ENCODE results near the gene SGIP1.
"Not testable (repeated sequence)": the region's sequence is repeated elsewhere in the genome, so short reads cannot be mapped to it uniquely, and the experiment has no call there.

SGIP1 gene

DNA sequence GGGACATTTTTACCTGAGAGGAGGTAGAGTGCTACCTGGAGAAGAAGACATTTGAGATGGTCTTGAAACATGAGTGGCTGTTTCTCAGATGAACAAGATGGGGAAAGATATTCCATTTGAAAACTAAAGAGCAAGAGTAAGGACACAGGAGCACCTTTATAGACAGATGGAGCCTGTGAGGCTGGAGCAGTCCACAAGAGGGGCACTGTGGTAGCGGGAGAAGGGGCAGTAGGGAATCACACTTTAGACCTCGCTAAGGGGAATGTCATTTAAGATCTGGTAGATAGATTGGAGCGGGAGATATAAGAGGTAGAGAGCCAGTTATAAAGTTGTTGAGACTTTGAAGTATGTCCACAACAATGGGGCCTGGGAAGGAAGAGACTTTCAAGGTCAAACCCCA lies 241.7 kb downstream of the SGIP1 start:
- DNase-seq (ENCODE audit: low read depth), result no peak
- TF ChIP-seq, protein P1, sequence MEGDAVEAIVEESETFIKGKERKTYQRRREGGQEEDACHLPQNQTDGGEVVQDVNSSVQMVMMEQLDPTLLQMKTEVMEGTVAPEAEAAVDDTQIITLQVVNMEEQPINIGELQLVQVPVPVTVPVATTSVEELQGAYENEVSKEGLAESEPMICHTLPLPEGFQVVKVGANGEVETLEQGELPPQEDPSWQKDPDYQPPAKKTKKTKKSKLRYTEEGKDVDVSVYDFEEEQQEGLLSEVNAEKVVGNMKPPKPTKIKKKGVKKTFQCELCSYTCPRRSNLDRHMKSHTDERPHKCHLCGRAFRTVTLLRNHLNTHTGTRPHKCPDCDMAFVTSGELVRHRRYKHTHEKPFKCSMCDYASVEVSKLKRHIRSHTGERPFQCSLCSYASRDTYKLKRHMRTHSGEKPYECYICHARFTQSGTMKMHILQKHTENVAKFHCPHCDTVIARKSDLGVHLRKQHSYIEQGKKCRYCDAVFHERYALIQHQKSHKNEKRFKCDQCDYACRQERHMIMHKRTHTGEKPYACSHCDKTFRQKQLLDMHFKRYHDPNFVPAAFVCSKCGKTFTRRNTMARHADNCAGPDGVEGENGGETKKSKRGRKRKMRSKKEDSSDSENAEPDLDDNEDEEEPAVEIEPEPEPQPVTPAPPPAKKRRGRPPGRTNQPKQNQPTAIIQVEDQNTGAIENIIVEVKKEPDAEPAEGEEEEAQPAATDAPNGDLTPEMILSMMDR (IDR thresholded peaks at IDR 0.05; ENCODE audit: low read length, missing control alignments), result no peak
- no peak overlapping the region for H3K4me3 ChIP-seq (replicated peaks; ENCODE audit: low read depth, low read length)

- TF ChIP-seq, protein P1 (IDR thresholded peaks at IDR 0.05; ENCODE audit: low read length, missing control alignments), result no peak
- no peak for DNase-seq (ENCODE audit: low read depth)
- no peak overlapping the region for H3K4me3 ChIP-seq (replicated peaks; ENCODE audit: low read depth, low read length)
These were observed 243.9 kb downstream of the SGIP1 start for GRCh38 chr1:66777831-66778230.

DNA sequence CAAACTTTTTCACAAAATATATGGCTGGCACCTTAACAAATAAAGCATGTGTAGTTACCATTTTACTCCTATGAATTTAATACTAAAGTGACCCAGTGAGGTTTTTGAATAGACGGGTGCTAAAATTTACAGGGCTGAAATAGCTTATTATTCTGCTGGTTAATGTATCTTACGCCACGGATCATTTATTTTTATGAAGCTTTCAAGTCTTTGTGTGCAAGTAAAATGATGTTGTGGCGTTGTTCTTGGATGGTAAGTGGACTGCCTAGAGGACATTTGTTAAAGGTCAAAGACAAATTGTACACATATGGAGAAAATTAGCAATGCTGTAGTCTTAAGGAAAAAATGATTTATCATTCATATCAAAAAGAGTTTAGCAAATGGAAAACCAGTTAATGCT lies 244.3 kb downstream of the SGIP1 start:
- no peak for DNase-seq (ENCODE audit: low read depth)
- TF ChIP-seq, protein P1 (IDR thresholded peaks at IDR 0.05; ENCODE audit: low read length, missing control alignments), result no peak
- H3K4me3 ChIP-seq (replicated peaks; ENCODE audit: low read depth, low read length), result no peak overlapping the region

GRCh38 chr1:66778969-66779368 lies 245.0 kb downstream of the SGIP1 start:
- peak; percentile 8 for DNase-seq (ENCODE audit: low read depth)
- TF ChIP-seq, protein P1 (IDR thresholded peaks at IDR 0.05; ENCODE audit: low read length, missing control alignments), result no peak

DNA sequence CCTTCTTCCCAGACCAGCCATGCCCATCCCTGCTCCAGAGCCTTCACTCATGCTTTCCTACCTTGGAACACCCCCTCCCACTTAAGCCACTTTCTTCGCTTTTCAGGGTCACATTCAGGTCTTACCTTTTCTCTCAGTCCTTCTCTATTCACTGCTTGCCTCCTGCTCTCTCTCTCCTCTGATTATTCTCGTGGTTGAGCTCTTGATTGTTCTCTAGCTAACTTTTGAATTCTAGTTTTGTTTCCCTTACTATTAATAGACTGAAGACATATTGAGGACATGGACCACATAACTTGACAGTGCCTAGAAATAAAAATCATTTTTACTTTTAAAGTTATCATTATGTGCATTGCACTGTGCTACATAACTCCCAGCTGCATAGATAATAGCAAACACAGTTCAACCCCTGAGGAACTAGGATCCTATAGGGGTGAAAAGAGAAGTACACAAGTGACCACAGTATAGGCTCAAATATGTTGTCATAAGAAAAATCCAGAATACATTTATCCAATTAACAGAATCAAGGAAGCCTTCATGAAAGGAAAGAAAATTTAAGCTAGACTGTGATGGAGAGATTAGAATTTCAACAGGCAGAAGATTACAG lies 245.6 kb downstream of the SGIP1 start:
- TF ChIP-seq, protein P1 (IDR thresholded peaks at IDR 0.05; ENCODE audit: low read length, missing control alignments), result no peak
- DNase-seq (ENCODE audit: low read depth), result no peak
- no peak overlapping the region for H3K4me3 ChIP-seq (replicated peaks; ENCODE audit: low read depth, low read length)

More at GRCh38 chr1:66778969-66779368, 245.0 kb downstream of the SGIP1 start:
- H3K4me3 ChIP-seq (replicated peaks; ENCODE audit: low read depth, low read length), result peak overlapping the region; percentile 2

DNA sequence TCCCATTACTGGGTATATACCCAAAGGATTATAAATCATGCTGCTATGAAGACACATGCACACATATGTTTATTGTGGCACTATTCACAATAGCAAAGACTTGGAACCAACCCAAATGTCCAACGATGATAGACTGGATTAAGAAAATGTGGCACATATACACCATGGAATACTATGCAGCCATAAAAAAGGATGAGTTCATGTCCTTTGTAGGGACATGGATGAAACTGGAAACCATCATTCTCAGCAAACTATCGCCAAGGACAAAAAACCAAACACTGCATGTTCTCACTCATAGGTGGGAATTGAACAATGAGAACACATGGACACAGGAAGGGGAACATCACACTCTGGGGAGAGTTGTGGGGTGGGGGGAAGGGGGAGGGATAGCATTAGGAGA lies 251.8 kb downstream of the SGIP1 start:
- H3K4me3 ChIP-seq (replicated peaks; ENCODE audit: low read depth, low read length); DNase-seq (ENCODE audit: low read depth): not testable (repeated sequence)

DNA sequence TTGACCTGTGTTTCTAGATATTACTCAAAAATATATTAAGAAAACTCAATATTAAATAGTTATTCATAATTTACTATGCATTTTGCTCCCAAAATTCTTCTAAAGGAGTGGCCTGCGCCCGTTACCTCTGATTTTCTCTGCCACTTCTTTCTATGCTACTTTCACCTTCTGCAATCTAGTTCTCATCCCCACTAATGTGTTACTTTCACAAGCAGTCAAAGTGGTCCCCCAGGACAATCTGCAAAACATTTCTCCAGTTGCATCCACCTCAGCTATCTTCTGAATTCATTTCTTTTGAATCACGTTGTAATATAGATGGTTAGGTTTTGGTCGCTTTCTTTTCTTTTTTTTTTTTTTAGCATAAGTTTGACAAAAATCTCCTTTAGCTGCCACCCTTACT lies 253.7 kb downstream of the SGIP1 start:
- H3K4me3 ChIP-seq (replicated peaks; ENCODE audit: low read depth, low read length), result no peak overlapping the region
- no peak for DNase-seq (ENCODE audit: low read depth)
- TF ChIP-seq, protein P1 (IDR thresholded peaks at IDR 0.05; ENCODE audit: low read length, missing control alignments), result no peak

Data from fibroblast of pulmonary artery (primary cell).